GM10266 (cell line): ENCODE results near the gene MUC4.

ENCODE experiments used
- DNase-seq: peaks from one replicate; pipeline ENCODE4 v3.0.0; 2012; ENCODE audit errors: extremely low spot score
- CTCF ChIP-seq: IDR thresholded peaks from 2 replicates; pipeline ENCODE4 v1.5.1; 2012; ENCODE audit warnings: mild to moderate bottlenecking, low read depth; ENCODE audit not compliant: control insufficient read depth, insufficient read depth; ENCODE audit errors: missing control alignments

The MUC4 gene

GRCh38 chr3:195704433-195704999 lies 107.2 kb downstream of the MUC4 start:
- no peak for TF ChIP-seq CTCF
- no peak for DNase-seq

DNA sequence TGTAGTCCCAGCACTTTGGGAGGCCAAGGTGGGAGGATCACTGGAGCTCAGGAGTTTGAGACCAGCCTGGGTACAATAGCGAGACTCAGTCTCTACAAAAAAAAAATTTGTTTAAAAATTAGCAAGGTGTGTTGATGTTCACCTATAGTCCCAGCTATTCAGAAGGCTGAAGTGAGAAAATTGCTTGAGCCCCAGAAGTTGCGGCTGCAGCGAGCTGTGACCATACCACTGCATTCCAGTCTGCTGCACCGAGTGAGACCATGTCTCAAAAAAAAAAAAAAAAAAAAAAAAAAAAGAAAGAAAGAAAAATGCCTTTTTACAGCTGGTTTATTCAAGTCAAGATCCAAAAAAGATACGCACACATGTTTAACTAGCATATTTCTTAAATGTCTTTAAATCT lies 108.0 kb downstream of the MUC4 start:
- no peak for DNase-seq
- TF ChIP-seq CTCF: no peak

GRCh38 chr3:195701042-195701915 lies 110.5 kb downstream of the MUC4 start:
- no peak for DNase-seq
- no peak for TF ChIP-seq CTCF

GRCh38 chr3:195700319-195700718 lies 111.4 kb downstream of the MUC4 start:
- DNase-seq: no peak
- no peak for TF ChIP-seq CTCF

DNA sequence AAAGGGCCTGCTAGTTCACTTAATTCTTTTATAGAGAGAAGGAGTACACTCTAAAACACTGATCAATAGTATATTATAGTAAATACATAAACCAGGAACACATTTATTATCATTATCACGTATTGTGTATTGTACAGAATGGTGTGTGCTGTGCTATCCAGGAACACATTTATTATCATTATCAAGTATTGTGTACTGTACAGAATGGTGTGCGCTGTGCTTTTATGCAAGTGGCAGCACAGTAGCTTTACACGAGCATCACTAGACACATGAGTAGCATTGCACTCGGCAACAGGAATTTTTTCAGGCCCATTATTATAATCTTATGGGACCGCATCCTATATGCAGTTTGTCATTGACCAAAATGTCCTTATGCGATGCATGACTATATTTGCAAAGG lies 111.9 kb downstream of the MUC4 start:
- no peak for DNase-seq
- TF ChIP-seq CTCF: no peak

- TF ChIP-seq CTCF: no peak
- DNase-seq: no peak
Measured at GRCh38 chr3:195699388-195699771, 112.3 kb downstream of the MUC4 start.
